ENCODE measurements around the gene SHOC2. TPM values are rescaled to one million over a fixed set of nuclear protein-coding genes. Genes with fewer than 3 reads are reported as not detected.
"Not testable (repeated sequence)": the region's sequence is repeated elsewhere in the genome, so short reads cannot be mapped to it uniquely, and the experiment has no call there.

SHOC2 gene
- total and polyA plus RNA-seq, 9 of the 15 experiments (the other 6 are each of a cell fraction or from before 2014, with no cell fraction given), result 9.2 to 17.5 (median 14.9) TPM

GRCh38 chr10:110915035-110915434 is 4.4 kb upstream of the SHOC2 start:
- DNase-seq (ENCODE audit: extremely low read depth in 1 of 4, low spot score in 3 of 4), result no peak
- Histone ChIP-seq H3K9me1 (ENCODE audit: control insufficient read depth, insufficient read depth, low read length) (no peaks in the 10 kb centered on the region), H2AFZ (ENCODE audit: low read depth, low read length) (no peak overlapping the region), H3K79me2 (ENCODE audit: control insufficient read depth, insufficient read depth, low read length) (peaks cover 9% of the 10 kb centered on the region), H3K4me1 (replicated peaks in 1 of 2; ENCODE audit: control insufficient read depth in 2 of 2, insufficient read depth in 2 of 2, low read length in 2 of 2) (peaks cover 0 to 10% of the 10 kb centered on the region in 2 experiments; a peak in 2 of 5 replicates), H3K36me3 (ENCODE audit: control insufficient read depth, insufficient read depth, low read length) (no peaks in the 10 kb centered on the region), H4K20me1 (replicated peaks; ENCODE audit: control insufficient read depth, insufficient read depth, low read length) (no peaks in the 10 kb centered on the region), H3K27ac (ENCODE audit: extremely low read depth, low read depth, low read length) (no peak overlapping the region), H3K4me2 (ENCODE audit: insufficient read depth, low read length) (no peak overlapping the region), H3K9ac (ENCODE audit: insufficient read depth in 1 of 2, low read depth in 2 of 2, low read length in 2 of 2) (no peak overlapping the region), H3K9me3 (replicated peaks; ENCODE audit: control insufficient read depth, insufficient read depth, low read depth, low read length) (no peaks in the 10 kb centered on the region), H3K4me3 (no peak overlapping the region), H3K27me3 (ENCODE audit: control insufficient read depth in 2 of 2, insufficient read depth in 2 of 2, low read length in 2 of 2) (no peaks in the 10 kb centered on the region)
- FAIRE-seq, result no peak
- ChIA-PET CTCF (ENCODE audit: low intra/inter-chr PET ratio) (no interaction called here), POLR2A (interaction anchor here (1.0 kb wide), 1 partner anchor 8 kb away, joined by 3 read pairs; no protein-coding TSS in a partner anchor)
- TF ChIP-seq NR2C1 (IDR thresholded peaks at IDR 0.05) (no peak), NR2C1 (tag; IDR thresholded peaks at IDR 0.05) (no peak), YBX1 (IDR thresholded peaks at IDR 0.05) (no peak), ZNF253 (CRISPR knock-in tag; conservative IDR thresholded peaks at IDR 0.05) (no peak), EP400 (IDR thresholded peaks at IDR 0.05) (no peak)
- WGBS (ENCODE audit: insufficient coverage, low coverage, missing lambda C conversion rate), result 84% methylated on average over 6 of the region's 6 CpGs
- in situ Hi-C loops (cut with MboI), result no loop called here
- intact Hi-C loops (cut with micrococcal nuclease), result no loop called here
- BruUV-seq (replicated peaks), result no TSS peak
- no peak for ATAC-seq

- POLR2A ChIA-PET, result interaction anchor here (1.0 kb wide), 1 partner anchor 9 kb away, joined by 3 read pairs; no protein-coding TSS in a partner anchor
- H3K4me2 ChIP-seq (ENCODE audit: insufficient read depth, low read length); H3K27me3 ChIP-seq (ENCODE audit: control insufficient read depth in 2 of 2, insufficient read depth in 2 of 2, low read length in 2 of 2); H3K4me3 ChIP-seq; H3K9me3 ChIP-seq (replicated peaks; ENCODE audit: control insufficient read depth, insufficient read depth, low read depth, low read length); H3K9me1 ChIP-seq (ENCODE audit: control insufficient read depth, insufficient read depth, low read length); H3K27ac ChIP-seq (ENCODE audit: extremely low read depth, low read depth, low read length); intact Hi-C loops (cut with micrococcal nuclease); H3K9ac ChIP-seq (ENCODE audit: insufficient read depth in 1 of 2, low read depth in 2 of 2, low read length in 2 of 2); FAIRE-seq; H4K20me1 ChIP-seq (replicated peaks; ENCODE audit: control insufficient read depth, insufficient read depth, low read length); ATAC-seq; CTCF ChIA-PET (ENCODE audit: low intra/inter-chr PET ratio); H2AFZ ChIP-seq (ENCODE audit: low read depth, low read length); H3K36me3 ChIP-seq (ENCODE audit: control insufficient read depth, insufficient read depth, low read length); in situ Hi-C loops (cut with MboI); BruUV-seq (replicated peaks); DNase-seq (ENCODE audit: extremely low read depth in 1 of 4, low spot score in 3 of 4): not testable (repeated sequence)
- 61% methylated on average over 4 of the region's 4 CpGs for WGBS (ENCODE audit: insufficient coverage, low coverage, missing lambda C conversion rate)
- Histone ChIP-seq H3K79me2 (ENCODE audit: control insufficient read depth, insufficient read depth, low read length) (peaks cover 14% of the 10 kb centered on the region), H3K4me1 (replicated peaks in 1 of 2; ENCODE audit: control insufficient read depth in 2 of 2, insufficient read depth in 2 of 2, low read length in 2 of 2) (peaks cover 0 to 10% of the 10 kb centered on the region in 2 experiments; a peak in 2 of 5 replicates)
Observed at GRCh38 chr10:110915600-110915999, 3.8 kb upstream of the SHOC2 start.

Data from K562 (cell line).